ENCODE data around the gene TIMP2.

TIMP2 gene

DNA sequence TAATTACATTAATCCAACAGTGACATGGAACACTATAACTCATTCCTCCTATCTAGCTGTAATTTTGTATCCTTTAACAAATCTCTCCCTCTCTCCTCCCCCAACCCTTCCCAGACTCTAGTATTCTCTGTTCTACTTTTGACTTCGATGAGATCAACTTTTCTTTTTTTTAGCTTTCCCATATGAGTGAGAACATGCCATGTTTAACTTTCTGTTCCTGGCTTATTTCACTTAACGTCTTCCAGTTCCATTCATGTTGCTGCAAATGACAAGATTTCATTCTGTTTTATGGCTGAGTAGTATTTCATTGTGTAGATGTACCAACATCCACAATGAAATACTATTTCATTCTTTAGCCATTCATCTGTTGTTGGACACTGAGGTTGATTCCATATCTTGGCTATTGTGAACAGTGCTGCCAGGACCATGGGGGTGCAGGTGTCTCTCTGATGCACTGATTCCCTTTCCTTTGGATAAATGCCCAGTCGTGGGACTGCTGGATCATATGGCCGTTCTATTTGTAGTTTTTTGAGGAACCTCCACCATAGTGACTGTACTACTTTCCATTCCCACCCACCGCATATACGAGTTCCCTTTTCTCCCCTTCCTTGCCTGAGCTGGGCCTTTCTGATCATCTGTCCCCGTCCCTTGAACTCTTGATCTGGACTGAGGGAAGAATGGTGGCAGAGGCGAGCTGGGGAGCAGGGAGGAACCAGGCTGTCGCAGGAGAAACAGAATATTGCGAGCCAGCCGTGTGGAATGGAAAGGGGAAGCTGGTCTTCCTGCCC lies 14.5 kb downstream of the TIMP2 start:
- H3K27me3 ChIP-seq (ENCODE audit: insufficient read depth, low read depth) = no peaks in the 10 kb centered on the region
- no peaks in the 10 kb centered on the region; the same call in 1 of the 2 replicates for H4K20me1 ChIP-seq (ENCODE audit: insufficient read depth)
- no peak overlapping the region for H3K4me2 ChIP-seq
- H3K4me3 ChIP-seq (IDR thresholded peaks at IDR 0.05; ENCODE audit: insufficient read depth, low read depth, low read length) = no peak overlapping the region
- no peak overlapping the region for H2AFZ ChIP-seq (ENCODE audit: low read depth)
- no peak overlapping the region for H3K27ac ChIP-seq
- no peak for TF ChIP-seq CTCF (conservative IDR thresholded peaks at IDR 0.05; ENCODE audit: low read depth, low read length)
- peaks cover 71% of the 10 kb centered on the region for H3K79me2 ChIP-seq (ENCODE audit: insufficient read depth, low read depth)
- peaks cover 5% of the 10 kb centered on the region; the same call in 1 of the 2 replicates for H3K36me3 ChIP-seq (ENCODE audit: insufficient read depth)
- H3K4me1 ChIP-seq (ENCODE audit: low read depth, poor library complexity, severe bottlenecking) = peaks cover 14% of the 10 kb centered on the region
- no peak overlapping the region for H3K9ac ChIP-seq

- Histone ChIP-seq H2AFZ (ENCODE audit: low read depth) (no peak overlapping the region), H3K4me3 (IDR thresholded peaks at IDR 0.05; ENCODE audit: insufficient read depth, low read depth, low read length) (no peak overlapping the region), H3K79me2 (ENCODE audit: insufficient read depth, low read depth) (peaks cover 70% of the 10 kb centered on the region), H3K4me1 (ENCODE audit: low read depth, poor library complexity, severe bottlenecking) (peaks cover 17% of the 10 kb centered on the region), H3K4me2 (no peak overlapping the region), H3K36me3 (ENCODE audit: insufficient read depth) (no peaks in the 10 kb centered on the region), H4K20me1 (ENCODE audit: insufficient read depth) (no peaks in the 10 kb centered on the region; the same call in 1 of the 2 replicates), H3K27me3 (ENCODE audit: insufficient read depth, low read depth) (no peaks in the 10 kb centered on the region), H3K9ac (no peak overlapping the region), H3K27ac (no peak overlapping the region)
- no peak for TF ChIP-seq CTCF (conservative IDR thresholded peaks at IDR 0.05; ENCODE audit: low read depth, low read length)
Observed at GRCh38 chr17:78908426-78908825, 16.8 kb downstream of the TIMP2 start.

- Histone ChIP-seq H3K9ac (no peak overlapping the region), H4K20me1 (ENCODE audit: insufficient read depth) (no peaks in the 10 kb centered on the region; the same call in 1 of the 2 replicates), H3K4me2 (no peak overlapping the region), H2AFZ (ENCODE audit: low read depth) (no peak overlapping the region), H3K79me2 (ENCODE audit: insufficient read depth, low read depth) (peaks cover 52% of the 10 kb centered on the region), H3K4me3 (IDR thresholded peaks at IDR 0.05; ENCODE audit: insufficient read depth, low read depth, low read length) (no peak overlapping the region), H3K36me3 (ENCODE audit: insufficient read depth) (no peaks in the 10 kb centered on the region), H3K27me3 (ENCODE audit: insufficient read depth, low read depth) (no peaks in the 10 kb centered on the region), H3K4me1 (ENCODE audit: low read depth, poor library complexity, severe bottlenecking) (peaks cover 3% of the 10 kb centered on the region), H3K27ac (no peak overlapping the region)
- TF ChIP-seq CTCF (conservative IDR thresholded peaks at IDR 0.05; ENCODE audit: low read depth, low read length) = no peak
Observed at GRCh38 chr17:78905541-78905940, 19.6 kb downstream of the TIMP2 start.

DNA sequence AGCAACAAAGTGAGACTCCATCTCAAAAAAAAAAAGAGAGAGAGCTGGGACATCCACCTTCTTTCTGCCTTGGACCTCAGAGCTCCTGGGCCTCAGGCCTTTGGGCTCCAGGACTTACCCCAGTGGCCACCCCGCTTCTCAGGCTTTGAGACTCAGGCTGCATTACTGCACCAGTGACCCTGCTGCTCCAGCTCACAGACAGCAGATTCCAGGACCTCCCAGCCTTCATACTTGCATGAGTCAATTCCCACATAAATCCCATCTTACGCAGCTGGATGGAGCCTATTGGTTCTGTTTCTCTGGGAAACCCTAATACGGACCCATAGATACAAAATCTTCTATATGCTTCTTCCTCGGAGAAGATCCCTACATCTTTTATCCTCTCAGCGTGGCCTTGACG lies 20.1 kb downstream of the TIMP2 start:
- Histone ChIP-seq H2AFZ (ENCODE audit: low read depth) (no peak overlapping the region), H3K27ac (no peak overlapping the region), H3K36me3 (ENCODE audit: insufficient read depth) (no peaks in the 10 kb centered on the region), H3K4me2 (no peak overlapping the region), H4K20me1 (ENCODE audit: insufficient read depth) (no peaks in the 10 kb centered on the region; the same call in 1 of the 2 replicates), H3K9ac (no peak overlapping the region), H3K4me1 (ENCODE audit: low read depth, poor library complexity, severe bottlenecking) (peaks cover 3% of the 10 kb centered on the region), H3K79me2 (ENCODE audit: insufficient read depth, low read depth) (peaks cover 50% of the 10 kb centered on the region), H3K4me3 (IDR thresholded peaks at IDR 0.05; ENCODE audit: insufficient read depth, low read depth, low read length) (no peak overlapping the region), H3K27me3 (ENCODE audit: insufficient read depth, low read depth) (no peaks in the 10 kb centered on the region)
- no peak for TF ChIP-seq CTCF (conservative IDR thresholded peaks at IDR 0.05; ENCODE audit: low read depth, low read length)

Measured in KMS-11 (cell line).